Esophagus squamous epithelium (tissue), 4 donors: ENCODE measurements around the gene TMEM150B.

ENCODE experiments used
- POLR2A ChIP-seq, 4 donors: fragments of 450-650 bp; IDR thresholded peaks; one replicate each; pipeline ENCODE4 v1.6.1; 2017; ENCODE audit warnings: antibody characterized with exemption in 4 of 4, mild to moderate bottlenecking in 4 of 4, moderate library complexity in 3 of 4
- TF ChIP-seq, protein P1 (sequence below), 6 experiments: fragments of 450-650 bp in 4 of 6; fragments of 200-600 bp in 2 of 6; sonication (generic) in 2 of 6; IDR thresholded peaks; one replicate each; pipeline ENCODE4 v1.5.1; 2016 to 2019; ENCODE audit warnings: antibody characterized with exemption in 6 of 6, mild to moderate bottlenecking in 4 of 6, moderate library complexity in 4 of 6

DNA sequence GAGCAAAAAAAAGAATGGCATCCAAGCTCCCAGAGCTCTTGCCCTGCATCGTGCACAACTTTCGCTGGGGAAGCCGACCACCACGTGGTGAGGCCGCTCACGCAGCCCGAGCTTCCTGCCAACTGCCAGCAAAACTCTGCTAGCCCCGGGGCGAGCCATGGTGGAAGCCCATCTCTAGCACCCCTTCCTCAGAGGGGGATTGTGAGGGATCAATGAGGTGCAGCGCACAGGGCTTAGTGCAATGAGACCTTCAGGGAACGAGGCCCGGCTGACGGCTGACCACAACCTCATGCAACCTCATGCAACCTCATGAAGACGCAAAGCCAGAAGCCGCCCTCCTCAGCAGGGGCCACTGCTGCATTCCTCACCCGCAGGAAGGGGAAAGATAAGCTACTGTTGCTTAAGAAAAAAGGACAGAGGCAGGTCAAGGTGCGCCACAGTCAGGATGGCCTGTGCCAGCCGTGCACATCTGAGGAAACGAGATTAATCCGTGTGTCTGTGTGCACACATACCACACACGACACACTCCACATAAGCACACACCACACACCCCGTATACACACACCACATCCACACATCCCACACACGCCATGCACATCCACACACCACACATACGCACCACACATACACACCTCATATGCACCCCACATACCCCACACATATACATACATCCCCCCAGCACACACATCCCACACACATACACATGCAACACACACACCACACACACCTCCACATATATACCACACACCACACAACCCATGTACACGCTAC lies 54.8 kb downstream of the TMEM150B start:
- TF ChIP-seq, protein P1, sequence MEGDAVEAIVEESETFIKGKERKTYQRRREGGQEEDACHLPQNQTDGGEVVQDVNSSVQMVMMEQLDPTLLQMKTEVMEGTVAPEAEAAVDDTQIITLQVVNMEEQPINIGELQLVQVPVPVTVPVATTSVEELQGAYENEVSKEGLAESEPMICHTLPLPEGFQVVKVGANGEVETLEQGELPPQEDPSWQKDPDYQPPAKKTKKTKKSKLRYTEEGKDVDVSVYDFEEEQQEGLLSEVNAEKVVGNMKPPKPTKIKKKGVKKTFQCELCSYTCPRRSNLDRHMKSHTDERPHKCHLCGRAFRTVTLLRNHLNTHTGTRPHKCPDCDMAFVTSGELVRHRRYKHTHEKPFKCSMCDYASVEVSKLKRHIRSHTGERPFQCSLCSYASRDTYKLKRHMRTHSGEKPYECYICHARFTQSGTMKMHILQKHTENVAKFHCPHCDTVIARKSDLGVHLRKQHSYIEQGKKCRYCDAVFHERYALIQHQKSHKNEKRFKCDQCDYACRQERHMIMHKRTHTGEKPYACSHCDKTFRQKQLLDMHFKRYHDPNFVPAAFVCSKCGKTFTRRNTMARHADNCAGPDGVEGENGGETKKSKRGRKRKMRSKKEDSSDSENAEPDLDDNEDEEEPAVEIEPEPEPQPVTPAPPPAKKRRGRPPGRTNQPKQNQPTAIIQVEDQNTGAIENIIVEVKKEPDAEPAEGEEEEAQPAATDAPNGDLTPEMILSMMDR (IDR thresholded peaks at IDR 0.05), result no peak
- TF ChIP-seq POLR2A (IDR thresholded peaks at IDR 0.05), result no peak
